Retinal pigment epithelial cell (primary cell): Measurements from ENCODE around the gene DIDO1.

Source experiments
- DNase-seq: peaks from one replicate; pipeline ENCODE4 v3.0.0-alpha.2; 2010; ENCODE audit warnings: low read depth
- H3K4me3 ChIP-seq: 2 replicates; pipeline ENCODE4 v1.5.1; 2011; ENCODE audit warnings: mild to moderate bottlenecking, low read length, control low read depth, moderate library complexity
- CTCF ChIP-seq: conservative IDR thresholded peaks from 2 replicates; pipeline ENCODE4 v1.5.1; 2011; ENCODE audit warnings: low read depth, low read length, control low read depth, inconsistent platforms

Gene DIDO1

GRCh38 chr20:62952373-62952967 is 26.2 kb upstream of the DIDO1 start, which contains the start of gene SLC17A9:
Gene SLC17A9 (plus strand): TSS chr20:62952709. CDS start chr20:62952831, 122 bp downstream.
- DNase-seq, result peak; percentile 26

GRCh38 chr20:62951896-62952372 is 25.6 kb upstream of the DIDO1 start:
- TF ChIP-seq CTCF, result no peak
- H3K4me3 ChIP-seq, result peak overlapping the region; percentile 36
- no peak for DNase-seq

More at GRCh38 chr20:62952373-62952967, 26.2 kb upstream of the DIDO1 start, which contains the start of gene SLC17A9:
- TF ChIP-seq CTCF, result no peak
- peak within 1 kb of the TSS; percentile 36 for H3K4me3 ChIP-seq

- no peak for TF ChIP-seq CTCF
- no peak for DNase-seq
- no peak overlapping the region for H3K4me3 ChIP-seq
These were observed 25.0 kb upstream of the DIDO1 start for GRCh38 chr20:62951143-62951895.

GRCh38 chr20:62950741-62951140 is 24.4 kb upstream of the DIDO1 start:
- no peak overlapping the region for H3K4me3 ChIP-seq
- TF ChIP-seq CTCF, result no peak
- DNase-seq, result no peak

- no peak for TF ChIP-seq CTCF
- no peak for DNase-seq
- no peak overlapping the region for H3K4me3 ChIP-seq
These were observed 23.7 kb upstream of the DIDO1 start for GRCh38 chr20:62949962-62950361.

- no peak for DNase-seq
- TF ChIP-seq CTCF, result no peak
- no peak overlapping the region for H3K4me3 ChIP-seq
These were observed 23.0 kb upstream of the DIDO1 start for GRCh38 chr20:62949153-62949821.
